ENCODE results near the gene BBS12.

The BBS12 gene

GRCh38 chr4:122716825-122717448, 15.6 kb upstream of the BBS12 start:
- DNase-seq: peak; percentile 38

GRCh38 chr4:122718281-122718680, 14.2 kb upstream of the BBS12 start:
- DNase-seq: no peak

GRCh38 chr4:122722256-122722655, 10.2 kb upstream of the BBS12 start:
- DNase-seq: no peak

GRCh38 chr4:122728856-122729255, 3.6 kb upstream of the BBS12 start:
- DNase-seq: no peak

DNA sequence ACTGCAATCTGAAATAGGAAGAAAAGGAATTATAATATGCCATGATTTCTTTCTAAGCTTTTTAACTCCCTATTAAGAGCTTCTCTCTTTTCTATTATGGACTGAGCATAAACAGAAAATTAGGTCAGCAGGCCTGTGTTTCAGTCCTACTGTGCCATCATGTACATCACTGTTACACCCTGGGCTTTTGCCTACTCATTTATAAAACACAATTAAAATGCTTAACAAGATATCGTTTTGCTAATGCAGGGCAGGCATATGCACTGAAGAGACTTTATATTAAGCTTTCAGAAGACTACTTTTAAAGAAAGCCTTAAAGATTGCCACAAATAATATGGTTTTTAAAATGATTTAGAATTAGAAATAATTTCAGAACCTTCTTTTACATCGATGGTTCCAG, 828 bp upstream of the BBS12 start:
- no peak for DNase-seq

GRCh38 chr4:122733787-122734120, 1.2 kb downstream of the BBS12 start:
- no peak for DNase-seq

DNA sequence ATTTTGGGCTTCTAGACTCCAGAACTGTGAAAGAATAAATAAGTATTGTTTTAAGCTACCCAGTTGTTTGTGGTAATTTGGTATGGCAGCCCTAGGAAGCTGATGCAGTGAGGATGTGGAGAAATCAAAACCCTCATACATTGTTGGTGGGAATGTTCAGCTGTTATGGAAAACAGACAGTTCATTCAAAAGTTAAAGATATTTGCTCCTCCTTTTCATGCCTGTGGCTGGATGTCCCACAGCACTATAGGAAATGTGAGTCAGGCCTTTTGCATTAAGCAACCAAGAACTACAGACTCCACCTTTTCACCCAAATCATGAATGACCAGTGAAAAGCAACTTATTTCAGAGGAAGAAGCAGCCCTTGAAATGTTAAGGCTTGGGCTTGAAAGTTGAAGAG, 6.7 kb downstream of the BBS12 start:
- DNase-seq: no peak

DNA sequence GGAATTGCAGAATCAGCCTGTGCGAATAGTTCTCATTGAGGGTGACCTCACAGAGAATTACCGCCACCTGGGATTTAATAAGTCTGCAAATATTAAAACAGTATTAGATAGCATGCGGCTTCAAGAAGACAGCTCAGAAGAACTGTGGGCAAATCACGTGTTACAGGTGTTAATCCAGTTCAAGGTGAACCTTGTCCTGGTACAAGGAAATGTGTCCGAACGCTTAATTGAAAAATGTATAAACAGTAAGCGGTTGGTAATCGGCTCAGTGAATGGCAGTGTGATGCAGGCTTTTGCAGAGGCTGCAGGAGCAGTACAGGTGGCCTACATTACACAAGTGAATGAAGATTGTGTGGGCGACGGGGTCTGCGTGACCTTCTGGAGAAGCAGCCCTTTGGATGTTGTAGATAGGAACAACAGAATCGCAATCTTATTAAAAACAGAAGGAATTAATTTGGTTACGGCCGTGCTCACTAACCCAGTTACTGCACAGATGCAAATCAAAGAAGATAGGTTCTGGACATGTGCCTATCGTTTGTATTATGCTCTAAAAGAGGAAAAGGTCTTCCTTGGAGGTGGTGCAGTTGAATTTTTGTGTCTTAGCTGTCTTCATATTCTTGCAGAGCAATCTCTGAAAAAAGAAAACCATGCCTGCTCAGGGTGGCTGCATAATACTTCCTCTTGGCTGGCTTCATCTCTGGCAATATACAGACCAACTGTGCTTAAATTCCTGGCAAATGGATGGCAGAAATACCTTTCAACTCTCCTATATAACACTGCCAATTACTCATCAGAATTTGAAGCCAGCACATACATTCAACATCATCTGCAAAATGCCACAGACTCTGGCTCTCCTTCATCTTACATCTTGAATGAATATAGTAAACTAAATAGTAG, 10.7 kb downstream of the BBS12 start:
- no peak for DNase-seq

- no peak for DNase-seq
Observed at GRCh38 chr4:122744229-122744628, 11.7 kb downstream of the BBS12 start.

DNA sequence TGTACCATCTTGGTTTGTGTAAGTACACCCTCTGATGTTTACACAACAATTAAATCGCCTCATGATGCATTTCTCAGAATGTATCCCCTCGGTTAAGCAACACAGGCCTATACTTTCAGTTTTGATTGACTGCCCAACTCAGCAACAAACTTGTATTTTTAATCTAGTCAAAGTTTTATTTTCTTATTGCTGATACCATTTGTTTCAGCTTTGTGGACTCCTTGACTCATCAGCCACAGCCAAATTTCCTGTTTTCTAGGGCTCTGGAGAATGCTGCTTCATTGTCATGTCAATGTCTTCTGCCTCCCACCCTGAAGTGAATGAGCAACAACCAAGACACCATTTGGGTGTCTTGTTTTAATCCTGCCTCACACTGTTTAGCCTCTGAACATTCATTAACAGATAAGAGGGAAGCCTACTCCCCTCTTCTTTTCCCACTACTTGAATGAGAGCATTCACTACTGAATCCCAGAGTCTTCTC, 14.0 kb downstream of the BBS12 start:
- no peak for DNase-seq

DNA sequence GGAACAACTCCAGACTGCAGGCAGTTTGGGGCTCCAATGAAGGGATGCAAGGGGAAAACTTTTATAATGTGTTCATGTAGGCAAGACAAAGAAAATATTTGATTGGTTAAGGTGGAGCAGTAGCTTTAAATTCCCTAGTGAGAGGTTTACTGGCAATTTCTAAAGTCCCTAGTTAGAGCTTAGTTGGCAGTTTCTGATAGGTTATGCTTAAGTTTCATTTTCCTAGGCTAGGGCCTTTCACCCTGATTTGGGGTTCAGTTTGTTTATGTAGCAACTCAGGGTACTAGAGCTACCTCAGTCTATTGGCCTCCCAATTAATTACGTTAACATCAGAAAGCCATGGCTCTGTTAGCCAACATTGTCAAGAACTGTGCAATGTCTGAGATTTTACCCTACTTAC, 14.6 kb downstream of the BBS12 start:
- no peak for DNase-seq

DNA sequence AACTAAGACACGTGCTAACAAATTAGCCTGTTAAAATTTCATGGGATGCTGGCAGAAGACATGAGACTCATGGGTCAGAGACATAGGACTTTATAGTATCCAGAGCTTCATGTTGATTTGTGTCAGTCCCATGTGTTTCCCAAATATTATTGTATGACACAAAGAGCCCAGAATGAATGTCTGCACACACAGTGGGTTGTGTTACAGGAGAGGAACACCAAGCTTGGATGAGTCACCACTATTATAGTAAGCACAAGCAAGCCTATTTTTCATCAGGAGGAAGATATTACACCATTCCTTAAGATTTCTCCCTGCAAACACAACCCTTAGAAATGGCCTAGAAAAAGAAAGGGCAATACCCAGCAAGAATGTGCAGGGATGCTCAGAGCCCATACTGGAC, 15.4 kb downstream of the BBS12 start:
- DNase-seq: no peak

- no peak for DNase-seq
Observed at GRCh38 chr4:122749704-122750454, 17.4 kb downstream of the BBS12 start.

DNA sequence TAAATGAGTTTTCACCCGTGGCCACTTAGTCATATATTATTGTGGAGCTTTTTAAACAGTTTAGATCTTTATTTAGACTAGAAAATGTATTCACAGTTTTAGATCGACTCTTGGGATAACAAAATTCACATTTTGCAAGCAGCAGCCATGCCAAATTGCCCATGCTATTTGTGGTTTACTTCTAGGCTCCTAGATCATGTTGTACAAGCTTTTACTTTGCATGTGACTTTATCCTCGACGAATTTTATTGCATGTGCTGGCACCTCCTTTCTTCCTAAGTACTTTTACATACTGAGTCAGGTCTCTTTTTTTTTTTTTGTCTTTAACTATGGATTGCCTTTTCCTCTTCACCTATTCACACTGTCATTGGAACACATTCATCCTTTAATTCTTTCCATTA, 23.2 kb downstream of the BBS12 start:
- no peak for DNase-seq

DNA sequence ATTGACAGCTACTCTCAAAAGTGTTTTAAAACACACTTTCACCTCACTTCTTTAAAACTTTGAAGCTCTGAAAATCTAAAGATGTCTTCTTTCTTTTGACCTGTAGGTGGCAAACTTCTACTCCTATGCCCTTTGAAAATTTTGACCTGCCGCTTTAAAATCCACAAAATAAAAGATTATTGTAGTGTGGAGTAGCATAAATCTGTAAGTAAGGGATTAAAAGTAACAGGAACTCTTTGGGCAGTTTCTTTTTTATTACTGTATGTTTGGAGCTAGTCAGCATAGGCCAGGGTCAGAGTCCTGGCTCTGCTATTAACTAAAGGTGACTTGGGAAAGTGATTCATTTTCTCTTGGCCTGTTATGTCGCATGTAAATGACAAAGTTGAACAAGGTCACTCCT, 25.5 kb downstream of the BBS12 start:
- no peak for DNase-seq

DNA sequence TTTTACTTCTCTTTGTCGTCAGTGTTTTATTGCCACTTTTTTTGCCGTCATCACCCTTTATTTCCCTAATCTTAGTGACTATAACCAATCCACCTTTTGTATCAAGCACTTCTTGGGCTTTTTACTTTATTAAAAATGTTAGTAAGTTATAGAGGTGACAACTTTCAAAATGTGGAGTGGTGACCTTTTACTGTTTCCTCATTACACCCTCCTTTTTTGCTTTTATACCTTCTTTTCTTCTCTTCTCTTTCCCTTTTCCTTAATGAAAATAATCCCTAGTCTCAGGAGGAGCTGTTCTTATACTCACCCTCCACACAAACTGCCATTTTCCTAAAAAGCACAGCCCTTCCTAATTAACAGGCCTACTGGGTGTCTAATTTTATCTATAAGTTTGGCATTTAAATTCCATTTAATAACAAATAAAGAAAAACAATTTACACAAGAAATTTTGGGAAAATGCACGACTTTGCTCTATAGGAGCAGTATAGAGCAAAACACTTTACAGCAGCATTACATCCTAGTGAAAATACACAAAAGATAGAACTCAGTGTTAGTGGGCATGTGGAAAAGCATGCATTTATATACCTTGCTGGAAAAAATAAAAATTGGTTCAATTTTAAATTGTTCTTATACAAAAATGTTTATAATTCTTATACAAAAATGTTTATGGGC, 27.3 kb downstream of the BBS12 start:
- no peak for DNase-seq

DNA sequence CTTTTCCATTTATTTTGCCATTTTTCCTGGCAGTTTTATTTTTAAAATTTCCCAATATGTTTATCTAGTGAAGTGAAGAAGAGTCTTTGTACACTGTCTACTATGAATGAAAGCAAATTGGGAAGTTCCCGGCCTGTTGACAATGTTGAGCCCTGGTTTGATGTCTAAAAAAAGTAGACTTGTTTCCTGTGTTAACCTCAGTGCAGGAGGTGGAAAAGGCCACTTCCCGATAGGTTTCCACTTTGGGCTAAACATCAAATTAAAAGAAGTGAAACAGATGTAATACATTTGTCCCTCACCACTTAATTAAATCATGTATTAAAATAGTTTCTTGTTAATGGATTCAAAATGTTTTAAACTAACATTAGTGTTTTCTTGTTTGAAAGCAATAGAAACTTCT, 30.0 kb downstream of the BBS12 start:
- DNase-seq: no peak

DNA sequence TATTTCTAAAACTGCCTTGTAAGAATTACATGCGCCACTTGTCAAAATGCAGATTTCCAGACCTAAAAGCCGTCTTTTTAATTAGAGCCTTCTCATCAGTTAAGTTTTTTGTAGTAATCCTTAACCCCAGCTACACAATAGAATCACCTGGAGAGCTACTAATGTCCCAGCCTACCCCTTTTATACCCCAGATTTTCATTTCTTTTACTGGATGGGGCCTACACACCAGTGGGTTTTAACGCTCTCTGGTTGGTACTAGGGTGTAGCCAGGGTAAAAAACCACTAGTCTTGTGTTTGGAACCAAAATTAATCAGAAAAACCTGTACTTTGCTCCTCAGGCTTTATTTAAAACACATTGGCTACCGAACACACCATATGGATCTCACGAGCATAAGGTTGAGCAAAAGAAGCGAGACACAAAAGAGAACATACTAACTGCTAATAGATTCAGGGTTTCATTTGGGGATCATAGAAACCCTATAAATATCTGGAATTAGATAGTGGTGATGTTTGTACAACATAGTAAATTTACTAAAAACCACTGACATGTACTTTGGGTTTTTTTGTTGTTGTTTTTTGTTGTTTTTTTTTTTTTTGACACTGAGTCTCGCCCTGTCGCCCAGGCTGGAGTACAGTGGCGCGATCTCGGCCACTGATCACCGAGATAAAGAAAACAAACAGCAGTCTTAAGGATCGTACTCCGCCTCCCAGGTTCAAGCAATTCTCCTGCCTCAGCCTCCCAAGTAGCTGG, 30.6 kb downstream of the BBS12 start:
- no peak for DNase-seq

GRCh38 chr4:122764071-122764820, 31.7 kb downstream of the BBS12 start:
- DNase-seq: no peak

GRCh38 chr4:122764821-122765215, 32.3 kb downstream of the BBS12 start:
- no peak for DNase-seq

DNA sequence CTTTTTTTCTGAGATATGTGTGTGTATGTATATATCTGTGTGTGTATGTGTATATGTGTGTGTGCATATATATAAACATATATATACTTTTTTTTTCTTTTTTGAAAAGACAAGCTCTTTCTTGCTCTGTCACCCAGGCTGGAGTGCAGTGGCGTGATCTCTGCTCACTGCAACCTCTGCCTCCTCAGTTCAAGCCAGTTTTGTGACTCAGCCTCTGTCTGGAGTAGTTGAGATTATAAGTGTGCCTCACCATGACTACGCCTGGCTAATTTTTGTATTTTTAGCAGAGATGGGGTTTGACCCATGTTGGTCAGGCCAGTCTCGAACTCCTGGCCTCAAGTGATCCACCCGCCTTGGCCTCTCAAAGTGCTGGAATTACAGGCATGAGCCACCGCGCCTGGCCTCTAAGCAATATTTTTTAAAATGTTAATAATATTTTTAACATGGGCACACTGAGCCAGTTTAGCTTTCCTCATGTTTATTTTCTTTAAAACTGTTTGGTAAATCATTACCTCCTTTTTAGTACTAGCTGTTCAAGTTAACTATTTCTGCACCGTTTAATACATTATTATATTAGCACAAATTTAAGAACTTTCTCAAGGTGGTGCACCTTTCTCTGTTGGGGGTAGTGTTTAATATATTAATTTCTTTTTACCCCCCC, 33.3 kb downstream of the BBS12 start:
- no peak for DNase-seq

All from activated effector memory CD4-positive, alpha-beta T cell treated with Interleukin-2 at 50 U/mL for 16 hours (primary cell).